Right ventricle myocardium superior (tissue), 1 donor: ENCODE data around the gene DUS1L. TPM values are rescaled to one million over a fixed set of nuclear protein-coding genes. Genes with fewer than 3 reads are reported as not detected.
"Not testable (repeated sequence)": the region's sequence is repeated elsewhere in the genome, so short reads cannot be mapped to it uniquely, and the experiment has no call there.

Experiments used
- ATAC-seq: fragments of 200-7000 bp; cut with Tn5 transposase; one replicate; pipeline ENCODE4 v1.9.1; 2020; ENCODE audit warnings: mild to moderate bottlenecking; ENCODE audit not compliant: poor library complexity
- DNase-seq: peaks from one replicate; pipeline ENCODE4 v3.0.0-alpha.2; 2020
- intact Hi-C: fragments of 100-400 bp; cut with DNase I; formaldehyde crosslinking; loops from one replicate; pipeline ENCODE4 v1.11.2; 2022
- total RNA-seq: library from RNA; stranded (reverse); fragmentation: NEBNext Ultra II Directional; extraction: Animal tissue kit (Norgen Biotek cat#: 25700); gene quantifications from one replicate; pipeline ENCODE4 v1.2.1, GENCODE V29; 2021
- donor health status: DM: no; HTN: yes; CAD: no; lungs with severe emphysema.

DUS1L gene
- total RNA-seq, 1 donor from 2014 or later: 57.9 TPM

- peak; percentile 83 for ATAC-seq
- intact Hi-C loops: no loop called here
- peak; percentile 89 for DNase-seq
Measured at GRCh38 chr17:82051776-82052637, 13.6 kb downstream of the DUS1L start, which contains the start of the genes GPS1 and RFNG. Gene GPS1, plus strand, starts transcription at chr17:82051898. Its CDS starts 34 bp downstream, at chr17:82051932. Gene RFNG, minus strand, starts transcription at chr17:82051811. Its CDS starts 45 bp downstream, at chr17:82051766.

GRCh38 chr17:82050761-82051641 lies 14.6 kb downstream of the DUS1L start:
- intact Hi-C loops: no loop called here
- ATAC-seq (peak; percentile 7), DNase-seq (no peak)

- intact Hi-C loops: no loop called here
- DNase-seq (no peak), ATAC-seq (no peak)
Measured at GRCh38 chr17:82050152-82050760, 15.3 kb downstream of the DUS1L start.

GRCh38 chr17:82049521-82049971 lies 16.1 kb downstream of the DUS1L start:
- no peak for ATAC-seq
- intact Hi-C loops: no loop called here

GRCh38 chr17:82049106-82049505 lies 16.5 kb downstream of the DUS1L start:
- DNase-seq: no peak
- intact Hi-C loops: no loop called here
- no peak for ATAC-seq

More at GRCh38 chr17:82049521-82049971, 16.1 kb downstream of the DUS1L start:
- no peak for DNase-seq

- no peak for DNase-seq
- intact Hi-C loops: no loop called here
- no peak for ATAC-seq
Measured at GRCh38 chr17:82048571-82048971, 17.0 kb downstream of the DUS1L start.

- intact Hi-C loops: no loop called here
- no peak for ATAC-seq
Measured at GRCh38 chr17:82047914-82048570, 17.6 kb downstream of the DUS1L start.

GRCh38 chr17:82047379-82047778 lies 18.2 kb downstream of the DUS1L start:
- ATAC-seq: no peak
- no peak for DNase-seq
- intact Hi-C loops: no loop called here

More at GRCh38 chr17:82047914-82048570, 17.6 kb downstream of the DUS1L start:
- DNase-seq: no peak

- DNase-seq (no peak), ATAC-seq (no peak)
- intact Hi-C loops: no loop called here
Measured at GRCh38 chr17:82046903-82047302, 18.7 kb downstream of the DUS1L start.

GRCh38 chr17:82045936-82046484 lies 19.6 kb downstream of the DUS1L start:
- ATAC-seq (no peak), DNase-seq (no peak)
- intact Hi-C loops: no loop called here

- DNase-seq (no peak), ATAC-seq (no peak)
- intact Hi-C loops: no loop called here
Measured at GRCh38 chr17:82043507-82043906, 22.1 kb downstream of the DUS1L start.

- DNase-seq (no peak), ATAC-seq (no peak)
- intact Hi-C loops: no loop called here
Measured at GRCh38 chr17:82042649-82043048, 23.0 kb downstream of the DUS1L start.

- DNase-seq: no peak
- intact Hi-C loops: no loop called here
- no peak for ATAC-seq
Measured at GRCh38 chr17:82041144-82041814, 24.3 kb downstream of the DUS1L start.

- ATAC-seq (no peak), DNase-seq (no peak)
- intact Hi-C loops: loop anchor here (5.0 kb wide), 1 partner anchor 58 kb away; the partner anchor contains the start of gene FASN
Measured at GRCh38 chr17:82039695-82040299, 25.8 kb downstream of the DUS1L start.

- DNase-seq, ATAC-seq: not testable (repeated sequence)
- intact Hi-C loops: loop anchor here (5.0 kb wide), 1 partner anchor 58 kb away; the partner anchor contains the start of gene FASN
Measured at GRCh38 chr17:82038796-82039409, 26.7 kb downstream of the DUS1L start.

- intact Hi-C loops: loop anchor here (5.0 kb wide), 1 partner anchor 59 kb away; the partner anchor contains the start of gene FASN
- DNase-seq: no peak
- no peak for ATAC-seq
Measured at GRCh38 chr17:82037889-82038195, 27.8 kb downstream of the DUS1L start.
